ENCODE data around the gene C1orf94. TPM values are rescaled to one million over a fixed set of nuclear protein-coding genes. Genes with fewer than 3 reads are reported as not detected.

The C1orf94 gene
- total RNA-seq, 4 donors from 2014 or later = not detected

- in situ Hi-C loops (cut with MboI; ENCODE audit: low pct_ligation_motif_present in 1 of 4, low pct_unique_long_range_greater_than_20kb in 1 of 4, low sequenced_read_pairs in 3 of 4) (no loop called here), intact Hi-C loops (cut with DNase I; ENCODE audit: low total_unique reads) (no loop called here)
- Histone ChIP-seq H3K4me3 (no peak overlapping the region), H3K27ac (no peak overlapping the region), H3K36me3 (no peaks in the 10 kb centered on the region), H3K9me3 (no peaks in the 10 kb centered on the region), H3K4me1 (no peaks in the 10 kb centered on the region), H3K27me3 (peaks cover 11% of the 10 kb centered on the region)
- 63% methylated on average over 4 of the region's 4 CpGs; no CpG with 5 or more reads in 1 of the 2 donors for WGBS, 2 donors (ENCODE audit: low coverage in 1 of 2)
- TF ChIP-seq POLR2AphosphoS5 (IDR thresholded peaks at IDR 0.05) (no peak), EP300 (IDR thresholded peaks at IDR 0.05; ENCODE audit: low read depth) (no peak), POLR2A (IDR thresholded peaks at IDR 0.05) (no peak)
- TF ChIP-seq, protein P1, sequence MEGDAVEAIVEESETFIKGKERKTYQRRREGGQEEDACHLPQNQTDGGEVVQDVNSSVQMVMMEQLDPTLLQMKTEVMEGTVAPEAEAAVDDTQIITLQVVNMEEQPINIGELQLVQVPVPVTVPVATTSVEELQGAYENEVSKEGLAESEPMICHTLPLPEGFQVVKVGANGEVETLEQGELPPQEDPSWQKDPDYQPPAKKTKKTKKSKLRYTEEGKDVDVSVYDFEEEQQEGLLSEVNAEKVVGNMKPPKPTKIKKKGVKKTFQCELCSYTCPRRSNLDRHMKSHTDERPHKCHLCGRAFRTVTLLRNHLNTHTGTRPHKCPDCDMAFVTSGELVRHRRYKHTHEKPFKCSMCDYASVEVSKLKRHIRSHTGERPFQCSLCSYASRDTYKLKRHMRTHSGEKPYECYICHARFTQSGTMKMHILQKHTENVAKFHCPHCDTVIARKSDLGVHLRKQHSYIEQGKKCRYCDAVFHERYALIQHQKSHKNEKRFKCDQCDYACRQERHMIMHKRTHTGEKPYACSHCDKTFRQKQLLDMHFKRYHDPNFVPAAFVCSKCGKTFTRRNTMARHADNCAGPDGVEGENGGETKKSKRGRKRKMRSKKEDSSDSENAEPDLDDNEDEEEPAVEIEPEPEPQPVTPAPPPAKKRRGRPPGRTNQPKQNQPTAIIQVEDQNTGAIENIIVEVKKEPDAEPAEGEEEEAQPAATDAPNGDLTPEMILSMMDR (IDR thresholded peaks at IDR 0.05) = no peak
- no peak for DNase-seq
Measured at GRCh38 chr1:34188985-34189384, 12.3 kb downstream of the C1orf94 start.

DNA sequence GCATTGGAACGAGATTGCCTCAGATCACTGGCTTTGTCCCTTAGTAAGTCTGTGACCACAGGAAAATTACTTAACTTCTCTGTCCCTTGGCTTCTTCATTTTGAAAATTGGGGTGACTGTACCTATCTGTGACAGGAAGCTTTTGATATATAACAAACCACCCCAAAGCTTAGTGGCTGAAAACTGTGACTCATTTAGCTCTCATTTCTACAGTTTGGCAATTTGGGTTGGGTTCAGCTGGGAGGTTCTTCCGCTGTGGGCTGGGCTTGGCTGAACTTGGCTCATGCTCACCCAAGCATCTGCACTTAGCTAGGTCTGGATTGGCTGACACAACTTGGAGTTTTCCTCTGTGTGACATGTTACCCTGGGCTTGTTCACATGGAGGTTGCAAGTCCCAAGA, 14.0 kb downstream of the C1orf94 start:
- Histone ChIP-seq H3K27me3 (peaks cover 9% of the 10 kb centered on the region), H3K4me1 (no peaks in the 10 kb centered on the region), H3K9me3 (no peaks in the 10 kb centered on the region), H3K27ac (no peak overlapping the region), H3K36me3 (no peaks in the 10 kb centered on the region), H3K4me3 (no peak overlapping the region)
- TF ChIP-seq POLR2AphosphoS5 (IDR thresholded peaks at IDR 0.05) (no peak), EP300 (IDR thresholded peaks at IDR 0.05; ENCODE audit: low read depth) (no peak), POLR2A (IDR thresholded peaks at IDR 0.05) (no peak)
- TF ChIP-seq, protein P1 (IDR thresholded peaks at IDR 0.05) = no peak
- intact Hi-C loops (cut with DNase I; ENCODE audit: low total_unique reads) = no loop called here
- DNase-seq = no peak
- WGBS, 2 donors (ENCODE audit: low coverage in 1 of 2) = 83% methylated on average over 2 of the region's 2 CpGs; no CpG with 5 or more reads in 1 of the 2 donors
- in situ Hi-C loops (cut with MboI; ENCODE audit: low pct_ligation_motif_present in 1 of 4, low pct_unique_long_range_greater_than_20kb in 1 of 4, low sequenced_read_pairs in 3 of 4) = no loop called here

DNA sequence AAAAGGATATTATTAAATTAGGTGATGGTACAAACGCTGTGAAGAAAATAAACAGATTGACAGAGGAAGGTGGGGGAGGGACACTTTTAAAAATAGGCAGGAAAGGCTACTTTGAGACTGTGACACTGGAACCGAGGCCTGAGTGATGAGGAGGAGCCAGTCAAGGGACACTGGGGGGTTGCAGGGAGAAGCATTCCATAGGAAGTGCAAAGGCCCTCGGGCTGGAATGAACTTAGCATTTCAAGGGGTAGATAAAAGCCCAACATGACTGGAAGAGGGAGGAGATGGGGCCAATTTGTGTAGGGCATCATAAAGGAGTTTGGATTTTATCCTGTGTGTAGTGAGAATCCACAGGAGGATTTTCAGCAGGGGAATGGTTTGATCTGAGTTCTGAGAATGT, 15.9 kb downstream of the C1orf94 start:
- DNase-seq = no peak
- 49 to 51% methylated on average over 3 of the region's 3 CpGs for WGBS, 2 donors (ENCODE audit: low coverage in 1 of 2)
- no peak overlapping the region for H3K4me3 ChIP-seq
- no peaks in the 10 kb centered on the region for H3K9me3 ChIP-seq
- intact Hi-C loops (cut with DNase I; ENCODE audit: low total_unique reads) = no loop called here
- in situ Hi-C loops (cut with MboI; ENCODE audit: low pct_ligation_motif_present in 1 of 4, low pct_unique_long_range_greater_than_20kb in 1 of 4, low sequenced_read_pairs in 3 of 4) = no loop called here
- peaks cover 4% of the 10 kb centered on the region for H3K27me3 ChIP-seq
- no peaks in the 10 kb centered on the region for H3K4me1 ChIP-seq
- H3K36me3 ChIP-seq = no peaks in the 10 kb centered on the region
- no peak overlapping the region for H3K27ac ChIP-seq
- TF ChIP-seq POLR2A (IDR thresholded peaks at IDR 0.05) (no peak), EP300 (IDR thresholded peaks at IDR 0.05; ENCODE audit: low read depth) (no peak), POLR2AphosphoS5 (IDR thresholded peaks at IDR 0.05) (no peak)
- TF ChIP-seq, protein P1 (IDR thresholded peaks at IDR 0.05) = no peak

DNA sequence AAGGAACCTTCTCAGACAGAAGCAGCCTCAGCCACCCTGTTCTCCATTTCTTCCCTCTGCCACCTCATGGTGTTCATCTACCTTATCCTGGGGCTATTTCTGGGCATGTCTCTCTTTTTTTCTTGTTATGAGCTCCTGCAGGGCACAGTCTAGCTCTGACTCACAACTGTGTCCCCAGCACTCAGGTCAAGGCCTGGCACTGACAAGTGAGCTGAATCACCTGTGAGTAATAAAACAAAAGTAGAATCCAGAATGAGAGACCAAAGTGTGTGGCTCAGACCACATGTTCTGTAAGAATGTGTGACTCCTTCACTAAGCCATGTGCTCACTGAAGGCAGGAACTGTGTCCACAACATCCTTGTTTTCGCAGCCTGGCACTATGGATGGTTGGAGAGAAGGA, 23.2 kb downstream of the C1orf94 start:
- H3K36me3 ChIP-seq = no peaks in the 10 kb centered on the region
- WGBS, 2 donors (ENCODE audit: low coverage in 1 of 2) = 80 to 85% methylated on average over 1 of the region's 1 CpG
- no peak for DNase-seq
- no peaks in the 10 kb centered on the region for H3K27me3 ChIP-seq
- no peak overlapping the region for H3K4me3 ChIP-seq
- no peaks in the 10 kb centered on the region for H3K9me3 ChIP-seq
- intact Hi-C loops (cut with DNase I; ENCODE audit: low total_unique reads) (no loop called here), in situ Hi-C loops (cut with MboI; ENCODE audit: low pct_ligation_motif_present in 1 of 4, low pct_unique_long_range_greater_than_20kb in 1 of 4, low sequenced_read_pairs in 3 of 4) (no loop called here)
- no peak overlapping the region for H3K27ac ChIP-seq
- TF ChIP-seq POLR2A (IDR thresholded peaks at IDR 0.05) (no peak), EP300 (IDR thresholded peaks at IDR 0.05; ENCODE audit: low read depth) (no peak), POLR2AphosphoS5 (IDR thresholded peaks at IDR 0.05) (no peak)
- TF ChIP-seq, protein P1 (IDR thresholded peaks at IDR 0.05) = no peak
- no peaks in the 10 kb centered on the region for H3K4me1 ChIP-seq

Data from transverse colon (tissue), 4 donors.